CD4-positive, alpha-beta T cell treated with Interleukin-15 for 4 hours (primary cell): ENCODE measurements around the gene LBH.

Source experiments
- DNase-seq: peaks from one replicate; pipeline ENCODE4 v3.0.0-alpha.2; 2020; ENCODE audit warnings: low spot score

Gene LBH

GRCh38 chr2:30275256-30275655 lies 43.9 kb downstream of the LBH start:
- no peak for DNase-seq

GRCh38 chr2:30276455-30276911 lies 45.1 kb downstream of the LBH start:
- DNase-seq: no peak

GRCh38 chr2:30277582-30277981 lies 46.2 kb downstream of the LBH start:
- DNase-seq: no peak

- DNase-seq: no peak
These were observed 47.1 kb downstream of the LBH start for GRCh38 chr2:30278419-30278818.

- DNase-seq: no peak
These were observed 49.5 kb downstream of the LBH start for GRCh38 chr2:30280596-30281434.

GRCh38 chr2:30282081-30282480 lies 50.7 kb downstream of the LBH start:
- DNase-seq: no peak

- no peak for DNase-seq
These were observed 51.4 kb downstream of the LBH start for GRCh38 chr2:30282721-30283120.

GRCh38 chr2:30283931-30284565 lies 52.7 kb downstream of the LBH start:
- no peak for DNase-seq

- DNase-seq: no peak
These were observed 54.4 kb downstream of the LBH start for GRCh38 chr2:30285758-30286157.

GRCh38 chr2:30287190-30287840 lies 56.0 kb downstream of the LBH start:
- DNase-seq: no peak

GRCh38 chr2:30287857-30288513 lies 56.7 kb downstream of the LBH start:
- DNase-seq: no peak

GRCh38 chr2:30288561-30288960 lies 57.2 kb downstream of the LBH start:
- no peak for DNase-seq

GRCh38 chr2:30293303-30293921 lies 62.1 kb downstream of the LBH start:
- no peak for DNase-seq

- DNase-seq: no peak
These were observed 62.8 kb downstream of the LBH start for GRCh38 chr2:30294133-30294532.

GRCh38 chr2:30296496-30296895 lies 65.2 kb downstream of the LBH start:
- no peak for DNase-seq

- no peak for DNase-seq
These were observed 67.0 kb downstream of the LBH start for GRCh38 chr2:30298302-30298701.

GRCh38 chr2:30300122-30300455 lies 68.8 kb downstream of the LBH start:
- DNase-seq: no peak

- DNase-seq: no peak
These were observed 69.3 kb downstream of the LBH start for GRCh38 chr2:30300456-30301221.

GRCh38 chr2:30301551-30301950 lies 70.2 kb downstream of the LBH start:
- no peak for DNase-seq

- DNase-seq: no peak
These were observed 71.2 kb downstream of the LBH start for GRCh38 chr2:30302566-30302965.

- DNase-seq: no peak
These were observed 71.8 kb downstream of the LBH start for GRCh38 chr2:30303095-30303494.
